ENCODE results near the gene FBXO8. TPM values are rescaled to one million over a fixed set of nuclear protein-coding genes. Genes with fewer than 3 reads are reported as not detected.

Gene FBXO8
- total RNA-seq, 2 experiments from 2014 or later = 12.6 to 12.7 TPM

- no peaks in the 10 kb centered on the region for H3K4me1 ChIP-seq (ENCODE audit: insufficient read depth, low read length, poor library complexity, severe bottlenecking)
- no peaks in the 10 kb centered on the region for H3K9me2 ChIP-seq (ENCODE audit: insufficient read depth, low read length)
- intact Hi-C loops (cut with micrococcal nuclease; ENCODE audit: unreplicated experiment) = loop anchor here (5.0 kb wide), 1 partner anchor 809 kb away; no protein-coding TSS in a partner anchor
- H3K36me3 ChIP-seq (ENCODE audit: insufficient read depth, low read length) = peaks cover 32% of the 10 kb centered on the region
- H4K20me1 ChIP-seq (ENCODE audit: insufficient read depth, low read length) = no peaks in the 10 kb centered on the region
- no peak overlapping the region for H3K4me3 ChIP-seq (ENCODE audit: low read depth, low read length, poor library complexity, severe bottlenecking)
- H3K4me2 ChIP-seq (ENCODE audit: low read length) = no peak overlapping the region
- H3K9me3 ChIP-seq (ENCODE audit: low read length) = no peaks in the 10 kb centered on the region
- BruUV-seq (replicated peaks) = no TSS peak
- no peak for TF ChIP-seq CTCF (conservative IDR thresholded peaks at IDR 0.05; ENCODE audit: low read length)
- no peak for TF ChIP-seq EZH2phosphoT487 (IDR thresholded peaks at IDR 0.05; ENCODE audit: borderline replicate concordance, low read depth, low read length)
- H2AFZ ChIP-seq (ENCODE audit: low read length) = no peak overlapping the region
- H3K27ac ChIP-seq (ENCODE audit: low read depth, low read length, poor library complexity, severe bottlenecking) = no peak overlapping the region
- POLR2A ChIA-PET = no interaction called here
- CTCF ChIA-PET (ENCODE audit: unreplicated experiment) = no interaction called here
- no peaks in the 10 kb centered on the region for H3K79me2 ChIP-seq (ENCODE audit: insufficient read depth, low read depth, low read length)
- no peak for DNase-seq (ENCODE audit: low spot score)
Measured at GRCh38 chr4:174316546-174316945, 33.1 kb upstream of the FBXO8 start.

GRCh38 chr4:174314770-174315169, 31.3 kb upstream of the FBXO8 start:
- Histone ChIP-seq H3K9me2 (ENCODE audit: insufficient read depth, low read length) (no peaks in the 10 kb centered on the region), H3K4me3 (ENCODE audit: low read depth, low read length, poor library complexity, severe bottlenecking) (no peak overlapping the region), H3K27ac (ENCODE audit: low read depth, low read length, poor library complexity, severe bottlenecking) (no peak overlapping the region), H3K4me2 (ENCODE audit: low read length) (no peak overlapping the region), H3K36me3 (ENCODE audit: insufficient read depth, low read length) (peaks cover 42% of the 10 kb centered on the region), H4K20me1 (ENCODE audit: insufficient read depth, low read length) (no peaks in the 10 kb centered on the region), H2AFZ (ENCODE audit: low read length) (no peak overlapping the region), H3K4me1 (ENCODE audit: insufficient read depth, low read length, poor library complexity, severe bottlenecking) (no peaks in the 10 kb centered on the region), H3K79me2 (ENCODE audit: insufficient read depth, low read depth, low read length) (no peaks in the 10 kb centered on the region), H3K9me3 (ENCODE audit: low read length) (no peaks in the 10 kb centered on the region)
- TF ChIP-seq EZH2phosphoT487 (IDR thresholded peaks at IDR 0.05; ENCODE audit: borderline replicate concordance, low read depth, low read length) (no peak), CTCF (conservative IDR thresholded peaks at IDR 0.05; ENCODE audit: low read length) (no peak)
- ChIA-PET POLR2A (no interaction called here), CTCF (ENCODE audit: unreplicated experiment) (no interaction called here)
- intact Hi-C loops (cut with micrococcal nuclease; ENCODE audit: unreplicated experiment) = loop anchor here (5.0 kb wide), 1 partner anchor 807 kb away; no protein-coding TSS in a partner anchor
- DNase-seq (ENCODE audit: low spot score) = no peak
- BruUV-seq (replicated peaks) = no TSS peak

GRCh38 chr4:174314274-174314673, 30.8 kb upstream of the FBXO8 start:
- intact Hi-C loops (cut with micrococcal nuclease; ENCODE audit: unreplicated experiment) = no loop called here
- no peaks in the 10 kb centered on the region for H3K79me2 ChIP-seq (ENCODE audit: insufficient read depth, low read depth, low read length)
- no peak for TF ChIP-seq EZH2phosphoT487 (IDR thresholded peaks at IDR 0.05; ENCODE audit: borderline replicate concordance, low read depth, low read length)
- TF ChIP-seq CTCF (conservative IDR thresholded peaks at IDR 0.05; ENCODE audit: low read length) = no peak

More at GRCh38 chr4:174314274-174314673, 30.8 kb upstream of the FBXO8 start:
- H3K4me3 ChIP-seq (ENCODE audit: low read depth, low read length, poor library complexity, severe bottlenecking) = no peak overlapping the region
- no peaks in the 10 kb centered on the region for H3K9me3 ChIP-seq (ENCODE audit: low read length)
- no peak overlapping the region for H2AFZ ChIP-seq (ENCODE audit: low read length)
- CTCF ChIA-PET (ENCODE audit: unreplicated experiment) = no interaction called here
- no peak overlapping the region for H3K4me2 ChIP-seq (ENCODE audit: low read length)
- no peak for DNase-seq (ENCODE audit: low spot score)
- no peaks in the 10 kb centered on the region for H3K9me2 ChIP-seq (ENCODE audit: insufficient read depth, low read length)
- no peaks in the 10 kb centered on the region for H3K4me1 ChIP-seq (ENCODE audit: insufficient read depth, low read length, poor library complexity, severe bottlenecking)
- POLR2A ChIA-PET = no interaction called here
- BruUV-seq (replicated peaks) = no TSS peak
- peaks cover 44% of the 10 kb centered on the region for H3K36me3 ChIP-seq (ENCODE audit: insufficient read depth, low read length)
- H4K20me1 ChIP-seq (ENCODE audit: insufficient read depth, low read length) = no peaks in the 10 kb centered on the region
- no peak overlapping the region for H3K27ac ChIP-seq (ENCODE audit: low read depth, low read length, poor library complexity, severe bottlenecking)

Data from OCI-LY7 (cell line).